Left cardiac atrium (tissue), 4 donors: Measurements from ENCODE around the gene PNPLA8. TPM values are rescaled to one million over a fixed set of nuclear protein-coding genes. Genes with fewer than 3 reads are reported as not detected.
"Not testable (repeated sequence)": the region's sequence is repeated elsewhere in the genome, so short reads cannot be mapped to it uniquely, and the experiment has no call there.

ENCODE experiments used
- ATAC-seq, 2 donors: fragments of 200-7000 bp; cut with Tn5 transposase; one replicate each; pipeline ENCODE4 v1.9.1; 2020; ENCODE audit warnings: mild to moderate bottlenecking in 2 of 2, moderate library complexity in 2 of 2
- DNase-seq: peaks from one replicate; pipeline ENCODE4 v3.0.0-alpha.2; 2020
- intact Hi-C, 2 donors: fragments of 100-400 bp; cut with DNase I; formaldehyde crosslinking; loops; one replicate each; pipeline versions ENCODE4 v1.14.1 to v1.15.1; 2022 to 2023
- total RNA-seq, 2 donors: library from RNA; stranded (reverse); fragmentation: NEBNext Ultra II Directional; extraction: Animal tissue kit (Norgen Biotek cat#: 25700); gene quantifications; one replicate each; pipeline ENCODE4 v1.2.1, GENCODE V29; 2021
- donor health status: DM: no; HTN: yes; CAD: no.
- donor health status: DM: no; HTN: yes; CAD: no; lungs with severe emphysema.
- donor health status: DM: yes; HTN: yes; CAD: no.
- donor health status: Dilated cardiomyopathy.

The PNPLA8 gene
- total RNA-seq, 2 donors from 2014 or later, result 28.0 to 34.7 TPM

DNA sequence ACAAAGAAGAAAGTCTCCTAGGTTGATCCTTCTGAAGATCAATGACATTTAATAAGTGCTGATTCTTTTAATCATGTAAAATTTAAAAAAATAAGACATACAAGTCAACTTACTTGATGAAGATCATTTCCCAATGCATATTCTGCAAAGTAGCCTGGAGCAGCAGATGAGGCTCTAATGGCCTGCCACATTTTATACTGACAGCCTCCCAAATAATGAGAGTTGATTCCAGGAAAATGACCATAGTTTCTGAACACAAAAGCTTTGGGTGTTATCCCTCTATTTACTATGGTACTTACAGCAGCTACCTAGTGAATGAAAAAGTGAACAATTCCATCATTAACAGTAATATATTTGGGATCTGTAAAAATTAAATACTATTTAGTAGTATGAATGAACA lies 38.3 kb downstream of the PNPLA8 start:
- ATAC-seq, result no peak
- intact Hi-C loops, result no loop called here
- no peak for DNase-seq

DNA sequence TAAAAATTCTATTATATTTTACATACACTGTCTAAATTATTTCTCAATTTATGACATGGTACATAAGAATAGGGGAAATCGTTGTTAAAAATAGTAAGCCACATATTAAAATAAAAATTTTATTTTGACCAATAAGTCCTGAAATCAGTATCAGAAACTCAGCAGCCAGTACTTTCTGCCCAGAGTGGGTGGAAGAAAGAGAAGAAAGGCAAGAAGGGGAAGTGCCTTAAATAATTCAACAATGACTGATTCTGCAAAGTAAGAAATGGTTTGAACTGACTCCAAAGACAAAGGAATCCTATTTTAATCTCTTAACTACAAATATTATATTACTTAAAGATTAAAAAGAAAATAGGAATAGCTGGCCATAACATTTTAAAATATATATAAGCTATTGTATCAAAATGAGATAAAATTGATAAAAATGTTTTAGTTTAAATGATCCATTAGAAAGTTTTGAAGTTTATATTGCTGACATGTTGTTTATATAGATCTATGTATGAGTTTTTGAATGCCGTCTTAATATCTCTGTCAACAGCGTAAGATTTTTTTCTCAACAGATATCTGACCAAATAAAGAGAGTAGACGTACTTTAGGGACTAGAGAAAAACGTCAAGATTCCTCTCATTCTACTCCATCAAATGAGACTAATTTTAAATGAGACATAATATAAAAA lies 39.5 kb downstream of the PNPLA8 start:
- DNase-seq (no peak), ATAC-seq (no peak)
- intact Hi-C loops, result no loop called here

DNA sequence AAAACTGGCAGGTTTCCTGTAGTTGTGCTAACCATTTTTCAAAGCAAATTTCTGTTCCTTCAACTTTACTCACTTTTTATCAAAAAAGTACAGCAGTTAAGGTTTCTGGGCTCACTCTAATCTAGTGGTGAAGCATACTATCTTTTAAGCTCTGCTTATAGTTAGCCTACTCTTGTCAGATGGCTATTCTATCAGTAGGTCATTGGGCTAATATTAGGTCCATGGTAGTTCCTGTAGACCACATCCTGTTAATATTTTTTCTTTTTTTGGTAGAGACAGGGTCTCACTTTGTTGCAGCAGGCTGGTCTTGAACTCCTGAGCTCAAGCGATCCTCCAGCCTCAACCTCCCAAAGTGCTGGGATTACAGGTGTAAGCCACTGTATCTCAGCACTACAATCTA lies 41.8 kb downstream of the PNPLA8 start:
- intact Hi-C loops, result no loop called here
- DNase-seq, result no peak
- ATAC-seq, result no peak

DNA sequence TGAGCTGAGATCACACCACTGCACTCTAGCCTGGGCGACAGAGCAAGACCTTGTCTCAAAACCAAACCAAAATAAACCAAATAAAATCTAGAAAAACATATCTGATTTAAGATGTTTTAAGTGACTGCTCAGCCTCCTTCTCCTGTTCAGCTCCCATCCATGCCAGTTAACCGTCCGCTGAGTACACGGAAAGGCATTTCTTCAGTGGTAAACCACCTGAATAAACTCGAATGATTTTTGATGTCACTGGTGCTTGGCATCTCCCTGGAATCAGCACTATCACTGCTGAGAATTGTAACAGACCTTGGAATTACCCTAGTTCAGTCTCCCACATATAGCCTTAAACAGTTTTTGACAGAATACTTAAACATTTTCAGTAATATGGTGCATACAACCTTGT lies 45.6 kb downstream of the PNPLA8 start:
- no peak for DNase-seq
- intact Hi-C loops, result no loop called here

DNA sequence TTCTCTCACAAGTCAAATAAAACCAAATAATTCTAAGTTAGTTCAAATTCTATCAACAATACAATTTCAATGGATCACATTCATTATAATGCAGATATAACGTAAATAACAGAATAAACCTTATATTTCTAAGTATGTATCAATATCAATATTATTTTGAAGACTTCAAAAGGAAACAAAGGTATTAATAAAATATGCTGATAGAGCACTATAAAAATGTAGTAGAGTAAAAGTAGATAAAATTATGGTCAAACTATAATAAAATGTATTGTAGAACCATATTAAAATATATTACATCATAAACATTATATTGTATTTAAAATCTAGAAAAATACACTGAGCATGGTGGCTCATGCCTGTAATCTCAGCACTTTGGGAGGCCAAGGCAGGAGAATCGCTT lies 46.2 kb downstream of the PNPLA8 start:
- no peak for DNase-seq
- intact Hi-C loops, result no loop called here
- ATAC-seq, result no peak

More for the DNA sequence above, 45.6 kb downstream of the PNPLA8 start:
- ATAC-seq, result no peak

DNA sequence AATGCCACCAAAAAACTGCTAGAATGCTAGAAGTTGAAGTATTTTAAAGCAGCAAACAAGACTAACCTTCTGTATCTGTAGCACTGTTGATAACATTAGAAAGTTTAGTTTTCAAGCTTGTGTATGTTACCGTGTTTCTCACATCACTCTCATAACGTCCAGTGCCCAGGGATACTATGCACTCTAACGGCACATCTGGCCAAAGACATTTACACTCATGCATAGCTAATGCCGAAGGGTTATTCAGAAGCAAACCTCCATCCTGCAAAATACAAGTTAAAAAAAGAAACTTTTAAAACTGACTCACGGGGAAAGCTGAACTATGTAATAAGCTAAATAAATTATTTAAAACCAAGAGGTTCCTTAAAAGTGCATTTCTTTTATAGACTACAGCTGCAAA lies 46.8 kb downstream of the PNPLA8 start:
- no peak for ATAC-seq
- no peak for DNase-seq
- intact Hi-C loops, result no loop called here

DNA sequence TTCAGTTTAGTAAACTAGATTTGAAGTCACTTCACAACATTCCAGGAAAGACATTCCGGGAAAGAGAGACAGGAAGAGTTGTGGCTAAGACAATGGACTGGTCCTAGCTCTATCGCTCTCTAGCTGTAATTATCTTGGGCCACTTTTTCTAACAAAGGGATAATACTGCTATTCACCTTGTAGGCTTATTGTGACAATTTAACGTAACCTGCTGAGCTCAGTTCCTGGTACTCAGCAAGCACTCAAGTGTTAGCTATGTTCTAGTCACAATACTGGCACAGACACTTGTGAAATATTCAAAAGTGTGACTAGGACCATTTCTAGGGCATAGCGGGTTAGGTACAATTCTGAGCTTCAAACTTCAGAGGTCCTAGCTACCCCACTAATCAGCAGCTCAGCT lies 57.7 kb downstream of the PNPLA8 start:
- intact Hi-C loops, result loop anchor here in 1 of 2 donors (10.0 kb wide), 1 partner anchor 283 kb away; no protein-coding TSS in a partner anchor
- ATAC-seq (no peak), DNase-seq (no peak)

DNA sequence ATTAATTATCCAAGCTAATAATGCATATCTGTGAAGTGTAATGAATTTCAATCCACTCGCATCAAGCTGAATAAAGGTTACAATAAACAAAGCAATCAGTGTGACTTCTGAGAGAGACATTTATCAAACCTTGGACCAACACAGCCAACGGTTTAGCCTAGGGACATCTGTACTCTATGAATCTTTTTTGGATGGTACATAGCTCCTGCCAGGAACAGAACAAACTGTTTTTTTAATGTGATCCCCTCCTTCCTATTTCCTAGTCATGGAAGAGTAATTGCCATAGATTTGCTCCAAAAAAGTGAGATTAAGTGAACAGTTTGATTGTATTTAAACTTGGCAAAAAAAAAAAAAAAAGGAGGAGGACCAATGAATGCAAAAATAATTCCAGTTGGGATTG lies 58.5 kb downstream of the PNPLA8 start:
- DNase-seq (no peak), ATAC-seq (no peak)
- intact Hi-C loops, result loop anchor here in 1 of 2 donors (10.0 kb wide), 1 partner anchor 283 kb away; no protein-coding TSS in a partner anchor

DNA sequence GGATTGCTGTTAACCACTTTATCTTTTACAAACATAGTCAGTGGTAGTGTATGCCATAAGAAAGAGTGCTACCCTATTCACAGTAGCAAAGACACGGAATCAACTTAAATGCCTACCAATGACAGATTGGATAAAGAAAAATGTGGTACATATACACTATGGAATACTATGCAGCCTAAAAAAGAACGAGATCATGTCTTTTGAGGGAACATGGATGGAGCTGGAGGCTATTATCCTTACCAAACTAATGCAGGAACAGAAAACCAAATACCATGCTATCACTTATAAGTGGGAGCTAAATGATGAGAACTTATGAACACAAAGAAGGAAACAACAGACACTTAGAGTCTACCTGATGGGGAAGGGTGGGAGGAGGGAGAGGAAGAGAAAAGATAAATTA lies 59.6 kb downstream of the PNPLA8 start:
- DNase-seq, ATAC-seq: not testable (repeated sequence)
- intact Hi-C loops, result loop anchor here in 1 of 2 donors (10.0 kb wide), 1 partner anchor 282 kb away; no protein-coding TSS in a partner anchor

DNA sequence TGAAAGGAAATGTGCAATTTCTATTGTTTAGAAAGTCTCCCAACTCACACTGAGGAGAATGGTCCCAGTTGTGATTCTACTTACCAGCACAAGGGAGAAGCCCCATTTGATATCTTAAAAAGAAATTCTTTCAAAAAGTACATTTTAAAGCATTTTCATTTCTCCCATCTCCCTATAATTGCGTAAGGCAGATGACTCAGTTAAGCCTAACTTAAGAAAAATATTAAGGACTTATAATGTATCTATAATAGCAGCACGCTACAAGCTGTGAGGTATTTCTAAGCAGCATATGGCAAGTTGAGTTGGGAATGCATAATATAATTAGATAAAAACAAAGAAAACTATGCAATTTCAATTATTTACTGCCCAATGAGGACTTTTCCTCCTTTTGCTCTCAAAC lies 61.2 kb downstream of the PNPLA8 start:
- no peak for ATAC-seq
- intact Hi-C loops, result loop anchor here in 1 of 2 donors (10.0 kb wide), 1 partner anchor 280 kb away; no protein-coding TSS in a partner anchor
- DNase-seq, result no peak

DNA sequence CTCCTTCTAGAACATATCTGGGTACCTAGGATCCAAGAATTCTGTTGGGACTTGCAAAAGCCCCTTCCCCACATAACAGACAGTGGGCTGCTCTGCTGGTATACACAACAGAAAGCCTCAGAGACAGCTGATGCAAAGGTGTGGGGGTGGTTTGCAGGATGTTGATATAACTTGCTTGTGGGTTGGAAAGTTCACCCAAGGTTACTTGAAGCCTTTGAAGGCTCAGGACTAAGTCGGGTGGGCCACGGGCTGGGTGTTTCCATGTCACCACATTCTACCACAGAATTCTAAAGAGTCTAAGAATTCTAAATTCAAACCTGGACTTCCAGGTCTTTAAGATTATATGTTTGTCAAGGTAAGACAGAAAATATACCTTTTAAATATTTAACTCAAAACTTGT lies 62.3 kb downstream of the PNPLA8 start:
- DNase-seq, result no peak
- intact Hi-C loops, result loop anchor here in 1 of 2 donors (10.0 kb wide), 1 partner anchor 279 kb away; no protein-coding TSS in a partner anchor

DNA sequence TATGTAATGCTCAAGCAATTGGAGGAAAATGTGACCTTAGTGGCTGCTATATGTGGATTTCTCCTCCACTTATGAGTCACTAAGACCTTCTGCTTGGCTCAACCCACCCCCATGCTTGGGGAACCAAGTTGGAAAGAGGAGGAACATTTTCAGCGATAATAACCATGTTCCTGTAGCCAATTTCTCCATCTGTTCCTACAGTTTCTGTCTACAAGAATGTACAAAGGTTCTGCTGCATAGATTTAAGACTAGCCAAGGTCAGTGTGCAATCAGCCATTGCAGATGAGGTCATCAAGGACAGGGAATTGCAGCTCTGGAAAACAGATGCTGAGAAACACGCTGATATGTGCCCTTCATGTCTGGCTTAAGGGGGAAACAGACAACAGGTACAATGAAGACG lies 64.1 kb downstream of the PNPLA8 start:
- intact Hi-C loops, result loop anchor here in 1 of 2 donors (10.0 kb wide), 1 partner anchor 277 kb away; no protein-coding TSS in a partner anchor
- peak in 1 of 2 donors; percentile 60 for ATAC-seq
- DNase-seq, result no peak

More for the DNA sequence above, 62.3 kb downstream of the PNPLA8 start:
- ATAC-seq, result no peak

DNA sequence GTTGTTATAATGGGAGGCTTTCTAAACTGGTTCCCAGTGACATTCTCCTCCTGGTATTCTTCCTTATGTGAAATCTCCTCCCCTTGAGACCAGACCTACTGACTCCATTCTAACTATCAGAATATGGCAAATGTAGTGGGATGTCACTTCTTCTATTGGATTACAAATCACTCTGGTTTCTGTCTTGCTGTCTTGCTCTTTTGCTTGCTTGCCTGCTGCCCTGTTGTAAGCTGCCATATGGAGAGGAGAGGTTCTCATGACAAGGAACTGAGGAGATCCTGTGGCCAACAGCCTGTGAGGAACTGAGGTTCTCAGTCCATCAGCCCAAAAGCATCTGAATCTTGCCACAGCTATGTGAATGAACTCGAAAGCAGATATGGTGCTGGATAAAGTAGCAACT lies 65.0 kb downstream of the PNPLA8 start:
- DNase-seq (no peak), ATAC-seq (no peak)
- intact Hi-C loops, result loop anchor here in 1 of 2 donors (10.0 kb wide), 1 partner anchor 276 kb away; no protein-coding TSS in a partner anchor

DNA sequence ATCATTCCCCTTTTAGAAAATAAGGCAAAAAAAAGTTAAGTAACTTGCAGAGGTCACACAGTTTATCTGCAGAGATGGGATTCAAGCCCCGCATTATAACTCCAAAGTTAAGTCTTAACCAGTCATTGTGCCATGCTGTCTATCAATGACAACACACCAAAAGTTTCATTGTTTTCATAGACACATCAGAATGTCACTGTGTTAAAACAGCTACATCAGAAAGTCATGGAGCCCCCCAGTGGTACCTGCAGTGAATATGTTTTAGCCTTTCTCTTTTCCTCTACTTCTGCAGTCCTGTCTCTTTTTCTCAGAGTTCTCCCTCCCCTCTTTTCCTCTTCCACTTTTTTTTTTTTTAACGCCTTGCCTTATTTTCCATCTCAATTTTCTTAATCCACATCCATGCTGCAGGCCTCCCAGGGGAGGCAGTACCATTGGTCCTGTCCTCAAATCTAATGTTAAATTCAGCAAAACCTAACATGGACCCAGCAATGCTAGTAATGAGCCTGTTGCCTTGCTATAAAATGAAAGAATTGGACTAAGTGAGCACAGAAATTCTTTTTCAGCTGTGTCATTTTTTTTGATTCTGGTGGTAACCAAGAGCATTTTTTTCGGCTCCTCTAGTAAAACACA lies 65.9 kb downstream of the PNPLA8 start:
- DNase-seq (no peak), ATAC-seq (no peak)
- intact Hi-C loops, result loop anchor here in 1 of 2 donors (10.0 kb wide), 1 partner anchor 275 kb away; no protein-coding TSS in a partner anchor

DNA sequence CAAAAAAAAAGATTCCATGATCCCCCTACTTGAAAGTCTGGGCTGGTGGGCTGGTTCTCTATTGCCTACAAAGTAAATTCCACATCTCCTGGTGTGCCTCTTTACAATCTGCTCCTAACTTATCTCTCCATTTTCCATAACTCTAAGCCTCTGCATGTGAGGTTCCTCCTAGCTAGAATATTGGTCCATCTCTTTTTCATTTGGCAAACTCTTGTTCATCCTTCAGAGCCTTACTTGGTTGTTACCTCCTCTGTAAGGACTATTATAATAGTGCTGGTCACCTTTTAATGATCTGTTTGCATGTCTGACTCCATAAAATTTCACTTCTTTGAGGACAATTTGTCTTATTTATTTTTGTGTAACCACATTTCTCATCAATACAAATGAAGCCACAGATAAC lies 68.1 kb downstream of the PNPLA8 start:
- no peak for ATAC-seq
- intact Hi-C loops, result no loop called here
- no peak for DNase-seq

DNA sequence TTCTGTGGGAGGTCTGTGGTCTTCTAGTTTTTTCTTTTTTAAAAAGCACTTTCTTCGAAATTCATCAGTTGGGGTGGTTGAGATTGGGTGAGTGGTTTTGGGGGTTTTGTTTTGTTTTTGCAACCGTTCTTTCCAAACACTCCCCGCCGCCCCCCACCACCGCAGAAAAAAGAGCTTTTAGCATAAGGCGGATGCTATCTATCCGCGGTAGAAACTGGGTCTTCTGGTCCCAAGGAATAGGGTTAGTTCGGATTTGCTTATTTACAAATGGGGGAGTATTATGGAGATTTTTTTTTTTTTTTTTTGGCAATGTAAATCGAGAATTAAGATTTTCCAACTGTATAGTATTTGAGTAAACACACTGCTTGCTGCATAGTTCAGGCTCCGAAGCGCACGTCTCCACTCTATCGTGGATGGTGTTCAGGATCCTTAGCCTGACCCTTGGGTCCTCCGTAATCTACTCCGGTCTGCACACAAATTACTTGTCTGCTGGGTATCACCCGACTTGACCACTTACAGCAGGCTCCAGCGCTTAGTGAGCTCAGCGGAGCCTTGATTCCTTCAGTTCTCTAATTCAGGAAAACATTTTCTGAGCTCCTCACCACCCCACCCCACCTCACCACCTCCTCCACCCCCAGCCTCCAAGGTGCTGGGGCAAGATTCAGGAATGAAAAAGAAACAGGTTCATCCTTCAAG lies 68.9 kb downstream of the PNPLA8 start:
- DNase-seq (no peak), ATAC-seq (no peak)
- intact Hi-C loops, result no loop called here

DNA sequence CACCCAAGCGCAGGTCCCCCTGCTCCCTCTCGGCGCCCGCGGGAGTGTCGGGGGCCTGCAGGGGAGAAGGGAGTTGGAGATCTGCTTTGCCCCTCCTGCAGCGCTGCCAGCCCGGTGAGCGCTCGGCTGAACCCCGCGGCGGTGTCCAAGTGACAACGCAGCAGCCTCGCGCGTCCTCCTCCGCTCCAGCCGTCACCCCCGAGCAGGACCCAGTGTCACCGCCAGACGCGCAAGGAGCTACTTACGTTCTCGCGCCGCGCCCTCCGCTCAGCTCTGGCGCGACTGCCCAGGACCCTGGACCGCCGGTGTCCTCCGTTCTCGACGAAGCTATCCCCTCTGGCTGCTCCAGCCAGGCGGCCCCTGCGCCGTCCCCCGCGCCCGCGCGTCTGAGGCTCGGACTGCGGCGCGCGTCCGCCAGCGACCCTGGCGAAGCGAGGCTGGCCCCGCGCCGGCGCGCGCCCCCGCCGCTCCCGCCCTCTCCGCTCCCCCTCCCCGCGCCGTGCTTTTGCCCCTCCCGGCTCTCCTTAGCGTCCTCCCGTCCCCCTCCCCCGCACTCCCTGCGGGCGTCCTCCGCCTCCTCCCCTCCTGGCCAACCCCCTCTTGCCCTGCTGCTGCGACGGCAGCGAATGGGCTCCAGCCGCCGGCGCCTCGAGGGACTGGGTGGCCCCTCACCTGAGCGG lies 69.8 kb downstream of the PNPLA8 start, which contains the start of gene NRCAM:
TSS of gene NRCAM (minus strand) at position 439 of the 680 bp plus-strand sequence. CDS start 216,372 bp downstream, outside the sequence.
- ATAC-seq (peak; percentile 32 to 35), DNase-seq (no peak)
- intact Hi-C loops, result no loop called here

DNA sequence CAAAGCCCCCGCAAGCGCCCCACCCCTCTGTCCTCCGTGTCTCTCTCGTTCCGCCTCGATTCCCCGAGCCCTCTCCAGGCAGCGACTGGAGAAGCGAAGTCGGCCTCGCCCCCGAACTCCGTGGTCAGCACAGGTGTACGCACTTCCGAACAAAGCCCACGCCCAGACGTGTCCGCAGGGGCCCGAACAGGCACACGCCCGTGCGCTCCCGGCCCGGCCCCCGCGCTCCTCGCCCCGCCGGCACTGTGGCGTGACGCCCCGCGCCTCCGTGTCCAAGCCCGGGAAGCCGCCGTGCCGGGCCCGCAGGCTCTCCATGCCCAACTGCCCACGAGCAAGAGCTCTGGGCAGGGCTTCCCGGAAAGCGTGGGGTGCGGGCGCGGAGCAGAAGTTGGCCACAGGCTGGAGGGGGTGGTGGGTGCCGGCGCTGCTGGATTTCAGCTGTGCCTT lies 70.4 kb downstream of the PNPLA8 start:
- DNase-seq, result no peak
- ATAC-seq, result peak; percentile 38 to 64
- intact Hi-C loops, result no loop called here
